Endothelial cell of umbilical vein (primary cell): ENCODE measurements around the gene CNNM4. TPM values are rescaled to one million over a fixed set of nuclear protein-coding genes. Genes with fewer than 3 reads are reported as not detected.

Experiments
- BruUV-seq: library from RNA; stranded (reverse); fragments of 400-500 nt; replicated peaks from 2 replicates; lab custom pipeline; 2021; lab: Mats Ljungman, UMichigan
- CTCF ChIA-PET: fragments of 300-600, 350-600 bp; sonication (Branson Sonifier 250); formaldehyde crosslinking; loops from one replicate; lab custom pipeline; 2021; ENCODE audit warnings: antibody characterized with exemption, inconsistent platforms; lab: Charles Lee
- POLR2A ChIA-PET: fragments of 300-600, 350-600 bp; sonication (Branson Sonifier 250); formaldehyde crosslinking; loops from one replicate; lab custom pipeline; 2021; ENCODE audit warnings: antibody characterized with exemption, inconsistent platforms; lab: Charles Lee
- DNase-seq: peaks from one replicate; pipeline ENCODE4 v3.0.0-alpha.2; 2011; ENCODE audit warnings: low read depth, low spot score
- FAIRE-seq: peaks from 2 replicates; lab custom pipeline; 2011; peaks lifted over from hg19 to GRCh38; lab: Jason Lieb, UNC
- H2AFZ ChIP-seq: 2 replicates; pipeline ENCODE4 v1.6.0; 2012; ENCODE audit warnings: low read depth, low read length, control low read depth, inconsistent platforms
- H3K27ac ChIP-seq: 2 replicates; pipeline ENCODE4 v1.5.1; 2011; ENCODE audit warnings: low read depth, mild to moderate bottlenecking, control low read depth, low read length, moderate library complexity; ENCODE audit not compliant: insufficient read depth
- H3K27me3 ChIP-seq, 2 experiments: 2 replicates each; pipeline versions ENCODE4 v1.6.0 to v1.6.1; 2011; ENCODE audit warnings: low read length in 2 of 2, mixed read lengths in 1 of 2; ENCODE audit not compliant: control insufficient read depth in 2 of 2, insufficient read depth in 2 of 2
- H3K36me3 ChIP-seq, 2 experiments: 2 replicates in 1 of 2; 3 replicates in 1 of 2; pipeline ENCODE4 v1.5.1; 2011; ENCODE audit warnings: low read length in 2 of 2, mild to moderate bottlenecking in 1 of 2, moderate library complexity in 1 of 2; ENCODE audit not compliant: control insufficient read depth in 2 of 2, insufficient read depth in 2 of 2; ENCODE audit errors: extremely low read depth in 1 of 2
- H3K4me1 ChIP-seq: 3 replicates; pipeline ENCODE4 v1.5.1; 2011; ENCODE audit warnings: mild to moderate bottlenecking, low read length; ENCODE audit not compliant: control insufficient read depth, insufficient read depth; ENCODE audit errors: extremely low read depth
- H3K4me2 ChIP-seq: 2 replicates; pipeline ENCODE4 v1.6.1; 2011; ENCODE audit warnings: low read length, control low read depth, mixed read lengths; ENCODE audit not compliant: insufficient read depth
- H3K4me3 ChIP-seq, 3 experiments: fragments of 200-600 bp in 1 of 3; sonication (generic), shearing (Covaris generic) in 1 of 3; replicated peaks in 1 of 3; 2 replicates each; pipeline ENCODE4 v1.5.1; 2011 to 2016; ENCODE audit warnings: control low read depth in 3 of 3, low read length in 3 of 3, mild to moderate bottlenecking in 2 of 3, inconsistent platforms in 1 of 3, low read depth in 1 of 3, moderate library complexity in 1 of 3; ENCODE audit not compliant: insufficient read depth in 1 of 3
- H3K79me2 ChIP-seq: 2 replicates; pipeline ENCODE4 v1.6.0; 2012; ENCODE audit warnings: low read length, inconsistent platforms; ENCODE audit not compliant: control insufficient read depth, insufficient read depth
- H3K9ac ChIP-seq: replicated peaks from 2 replicates; pipeline ENCODE3; 2011; ENCODE audit warnings: low read length, control low read depth; ENCODE audit not compliant: insufficient read depth; ENCODE audit errors: extremely low read depth
- H3K9me1 ChIP-seq: replicated peaks from 3 replicates; pipeline ENCODE4 v1.6.0; 2011; ENCODE audit warnings: mild to moderate bottlenecking, low read length; ENCODE audit not compliant: control insufficient read depth, insufficient read depth; ENCODE audit errors: extremely low read depth
- H3K9me3 ChIP-seq: replicated peaks from 2 replicates; pipeline ENCODE4 v1.5.1; 2012; ENCODE audit warnings: low read length, inconsistent platforms; ENCODE audit not compliant: control insufficient read depth, insufficient read depth
- H4K20me1 ChIP-seq: replicated peaks from 2 replicates; pipeline ENCODE3; 2011; ENCODE audit warnings: mild to moderate bottlenecking, low read length; ENCODE audit not compliant: control insufficient read depth, insufficient read depth; ENCODE audit errors: extremely low read depth
- EZH2 ChIP-seq: IDR thresholded peaks from 2 replicates; pipeline ENCODE4 v1.6.1; 2012; ENCODE audit warnings: borderline replicate concordance, low read depth, mild to moderate bottlenecking, moderate library complexity, low read length, inconsistent platforms; ENCODE audit not compliant: severe bottlenecking
- FOS ChIP-seq: IDR thresholded peaks from 2 replicates; pipeline ENCODE4 v1.6.1; 2011; ENCODE audit warnings: mild to moderate bottlenecking, low read length, moderate library complexity, borderline replicate concordance; ENCODE audit not compliant: insufficient read depth
- GATA2 ChIP-seq: IDR thresholded peaks from 2 replicates; pipeline ENCODE4 v1.7.0; 2011; ENCODE audit warnings: low read depth, mild to moderate bottlenecking, moderate library complexity, mixed read lengths, low read length; ENCODE audit not compliant: insufficient read length, insufficient read depth
- JUN ChIP-seq: IDR thresholded peaks from 2 replicates; pipeline ENCODE4 v1.6.1; 2011; ENCODE audit warnings: borderline replicate concordance, low read depth; ENCODE audit not compliant: insufficient read length, insufficient read depth
- MYC ChIP-seq: IDR thresholded peaks from one replicate; pipeline ENCODE4 v1.6.1; 2011; ENCODE audit warnings: mild to moderate bottlenecking, low read depth, low read length
- POLR2A ChIP-seq: IDR thresholded peaks from 2 replicates; pipeline ENCODE4 v1.6.1; 2012; ENCODE audit warnings: low read depth, mild to moderate bottlenecking, control low read depth, low read length
- POLR2AphosphoS5 ChIP-seq: IDR thresholded peaks from 2 replicates; pipeline ENCODE4 v1.6.1; 2012; ENCODE audit warnings: low read depth, mild to moderate bottlenecking, control low read depth, low read length, moderate library complexity; ENCODE audit not compliant: insufficient read depth
- dilution Hi-C: fragments of 300-500 bp; cut with MboI; formaldehyde crosslinking; loops from one replicate; pipeline ENCODE4 v1.15.0; 2019; ENCODE audit warnings: low sequenced_read_pairs; ENCODE audit not compliant: extremely low pct_ligation_motif_present
- intact Hi-C: fragments of 100-400 bp; cut with micrococcal nuclease; formaldehyde crosslinking; loops from one replicate; pipeline ENCODE4 v1.10.0; 2022
- polyA plus RNA-seq, 4 experiments: library from polyadenylated mRNA; depleted of rRNA in 3 of 4; stranded (reverse) in 3 of 4; unstranded in 1 of 4; fragments of >200 nt; gene quantifications; 2 replicates each; pipeline versions ENCODE4 v1.2.1 to v1.2.3, GENCODE V29; 2011 to 2012; ENCODE audit warnings: missing spikeins in 1 of 4
- total RNA-seq: library from RNA; stranded (reverse); gene quantifications from 2 replicates; pipeline ENCODE4 v1.2.3, GENCODE V29; 2021
- TF ChIP-seq, protein P1 (sequence below): IDR thresholded peaks from 2 replicates; pipeline ENCODE4 v1.6.1; 2011; ENCODE audit not compliant: insufficient read depth, insufficient read length
- TF ChIP-seq, protein P2 (sequence below), 2 donors: IDR thresholded peaks; 1 replicate in 1 of 2; 2 replicates in 1 of 2; pipeline ENCODE4 v1.5.1; 2011; ENCODE audit warnings: low read length in 2 of 2, mild to moderate bottlenecking in 2 of 2, moderate library complexity in 2 of 2, control low read depth in 1 of 2, inconsistent platforms in 1 of 2, low read depth in 1 of 2; ENCODE audit not compliant: insufficient read depth in 1 of 2; ENCODE audit errors: extremely low read depth in 1 of 2

The CNNM4 gene
- total and polyA plus RNA-seq, 2 donors (not counting 3 experiments of a cell fraction or from before 2014, with no cell fraction given): 4.7 to 5.3 TPM

DNA sequence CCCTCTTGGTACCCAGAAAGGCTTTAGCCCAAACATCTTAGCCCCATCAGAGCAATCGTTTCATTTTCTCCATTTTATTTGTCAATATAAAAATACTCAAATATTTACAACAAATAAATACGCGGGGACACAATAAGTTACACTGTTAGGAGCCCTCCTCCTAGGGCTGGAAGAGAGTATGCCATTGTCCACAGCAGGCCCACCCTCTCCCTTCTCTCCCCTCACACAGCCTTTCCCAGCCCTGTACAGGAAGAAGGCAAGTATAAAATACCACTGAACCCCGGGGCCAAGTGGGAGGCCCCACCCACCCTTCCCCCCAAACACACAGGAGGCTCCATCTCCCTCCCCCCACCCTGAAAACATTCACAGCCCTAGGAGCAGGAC is 99.0 kb downstream of the CNNM4 start:
- BruUV-seq: no TSS peak
- no peak for TF ChIP-seq POLR2AphosphoS5
- no peak for TF ChIP-seq GATA2
- TF ChIP-seq JUN: no peak
- TF ChIP-seq POLR2A: no peak
- no peak for TF ChIP-seq FOS
- TF ChIP-seq, protein P1, sequence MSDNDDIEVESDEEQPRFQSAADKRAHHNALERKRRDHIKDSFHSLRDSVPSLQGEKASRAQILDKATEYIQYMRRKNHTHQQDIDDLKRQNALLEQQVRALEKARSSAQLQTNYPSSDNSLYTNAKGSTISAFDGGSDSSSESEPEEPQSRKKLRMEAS: no peak
- TF ChIP-seq, protein P2, sequence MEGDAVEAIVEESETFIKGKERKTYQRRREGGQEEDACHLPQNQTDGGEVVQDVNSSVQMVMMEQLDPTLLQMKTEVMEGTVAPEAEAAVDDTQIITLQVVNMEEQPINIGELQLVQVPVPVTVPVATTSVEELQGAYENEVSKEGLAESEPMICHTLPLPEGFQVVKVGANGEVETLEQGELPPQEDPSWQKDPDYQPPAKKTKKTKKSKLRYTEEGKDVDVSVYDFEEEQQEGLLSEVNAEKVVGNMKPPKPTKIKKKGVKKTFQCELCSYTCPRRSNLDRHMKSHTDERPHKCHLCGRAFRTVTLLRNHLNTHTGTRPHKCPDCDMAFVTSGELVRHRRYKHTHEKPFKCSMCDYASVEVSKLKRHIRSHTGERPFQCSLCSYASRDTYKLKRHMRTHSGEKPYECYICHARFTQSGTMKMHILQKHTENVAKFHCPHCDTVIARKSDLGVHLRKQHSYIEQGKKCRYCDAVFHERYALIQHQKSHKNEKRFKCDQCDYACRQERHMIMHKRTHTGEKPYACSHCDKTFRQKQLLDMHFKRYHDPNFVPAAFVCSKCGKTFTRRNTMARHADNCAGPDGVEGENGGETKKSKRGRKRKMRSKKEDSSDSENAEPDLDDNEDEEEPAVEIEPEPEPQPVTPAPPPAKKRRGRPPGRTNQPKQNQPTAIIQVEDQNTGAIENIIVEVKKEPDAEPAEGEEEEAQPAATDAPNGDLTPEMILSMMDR (IDR thresholded peaks at IDR 0.05; ENCODE audit: extremely low read depth in 1 of 2, insufficient read depth in 1 of 2, low read depth in 1 of 2, low read length in 2 of 2): no peak
- no peak for TF ChIP-seq EZH2
- TF ChIP-seq MYC: no peak

More for the DNA sequence above, 99.0 kb downstream of the CNNM4 start:
- H3K4me1 ChIP-seq: peaks cover 9% of the 10 kb centered on the region
- no peaks in the 10 kb centered on the region for H3K27me3 ChIP-seq
- no peak overlapping the region for H3K27ac ChIP-seq
- intact Hi-C loops: loop anchor here (2.0 kb wide), 1 partner anchor 99 kb away; the partner anchor contains the start of gene CNNM4
- ChIA-PET POLR2A (no interaction called here), CTCF (interaction anchor here (2.2 to 4.3 kb wide), 2 partner anchors 9 to 97 kb away, joined by 19 to 81 read pairs; partner anchors contain the start of gene SEMA4C)
- no peaks in the 10 kb centered on the region for H3K9me3 ChIP-seq
- no peak overlapping the region for H3K9ac ChIP-seq
- no peak overlapping the region for H3K4me3 ChIP-seq
- no peaks in the 10 kb centered on the region for H4K20me1 ChIP-seq
- no peak overlapping the region for H2AFZ ChIP-seq
- no peak for DNase-seq
- no peak for FAIRE-seq
- H3K4me2 ChIP-seq: no peak overlapping the region
- dilution Hi-C loops: no loop called here
- peaks cover 0 to 32% of the 10 kb centered on the region in 2 experiments for H3K36me3 ChIP-seq
- H3K9me1 ChIP-seq: no peaks in the 10 kb centered on the region
- H3K79me2 ChIP-seq: peaks cover 3% of the 10 kb centered on the region
